ENCODE data around the gene SLC4A11.

- TF ChIP-seq POLR2A (IDR thresholded peaks at IDR 0.05; ENCODE audit: low read length) (no peak), GATA1 (IDR thresholded peaks at IDR 0.05; ENCODE audit: low read depth, low read length) (no peak)
Observed at GRCh38 chr20:3245156-3245555, 6.2 kb upstream of the SLC4A11 start.
